ENCODE measurements around the gene ANKFY1.

GRCh38 chr17:4187076-4187475 is 76.7 kb downstream of the ANKFY1 start:
- TF ChIP-seq CTCF (IDR thresholded peaks at IDR 0.05): no peak
- no peak for TF ChIP-seq POLR2A (IDR thresholded peaks at IDR 0.05)

Data from body of pancreas (tissue), 4 donors.